Measurements from ENCODE around the gene AXIN1.

- TF ChIP-seq CTCF (IDR thresholded peaks at IDR 0.05; ENCODE audit: low read length) (no peak), EZH2 (optimal IDR thresholded peaks at IDR 0.05; ENCODE audit: low read depth, low read length) (no peak), EZH2phosphoT487 (IDR thresholded peaks at IDR 0.05; ENCODE audit: low read length) (no peak)
Observed at GRCh38 chr16:370443-370842, 17.9 kb upstream of the AXIN1 start, which contains the start of gene MRPL28.
